IPS-20b (cell line): ENCODE results near the gene CTAGE1.

Source experiments
- H3K27ac ChIP-seq: one replicate; pipeline ENCODE4 v1.5.1; 2013; ENCODE audit warnings: low read length
- H3K27me3 ChIP-seq: 2 replicates; pipeline ENCODE4 v1.6.1; 2013; ENCODE audit warnings: mild to moderate bottlenecking, low read length, inconsistent platforms; ENCODE audit not compliant: insufficient read depth
- H3K36me3 ChIP-seq: 2 replicates; pipeline ENCODE4 v1.6.1; 2013; ENCODE audit warnings: low read depth, mild to moderate bottlenecking, inconsistent platforms, low read length, moderate library complexity; ENCODE audit not compliant: insufficient read depth
- H3K4me1 ChIP-seq: 2 replicates; pipeline ENCODE4 v1.6.1; 2013; ENCODE audit warnings: mild to moderate bottlenecking, control low read depth, inconsistent platforms, low read length, moderate library complexity; ENCODE audit not compliant: insufficient read depth
- H3K4me3 ChIP-seq: 2 replicates; pipeline ENCODE4 v1.5.1; 2013; ENCODE audit warnings: mild to moderate bottlenecking, low read length, inconsistent platforms
- H3K9ac ChIP-seq: 2 replicates; pipeline ENCODE4 v1.6.1; 2013; ENCODE audit warnings: low read depth, mild to moderate bottlenecking, inconsistent platforms, low read length, moderate library complexity
- H3K9me3 ChIP-seq: 2 replicates; pipeline ENCODE4 v1.6.1; 2013; ENCODE audit warnings: mild to moderate bottlenecking, low read depth, low read length, inconsistent platforms; ENCODE audit not compliant: insufficient read depth

CTAGE1 gene

GRCh38 chr18:22417496-22418188 is at the start of gene CTAGE1:
TSS of gene CTAGE1 (minus strand) at chr18:22417915. CDS start at chr18:22417811, 104 bp downstream.
- 0 out of 2 replicates have a peak, but pooled peaks cover 3% of the 10 kb centered on the region for H3K9me3 ChIP-seq
- no peaks in the 10 kb centered on the region for H3K4me1 ChIP-seq
- H3K27me3 ChIP-seq = peaks cover 5% of the 10 kb centered on the region; the same call in 1 of the 2 replicates
- no peak within 1 kb of the TSS for H3K4me3 ChIP-seq
- no peak within 1 kb of the TSS for H3K9ac ChIP-seq
- no peaks in the 10 kb centered on the region for H3K36me3 ChIP-seq
- no peak within 1 kb of the TSS for H3K27ac ChIP-seq

DNA sequence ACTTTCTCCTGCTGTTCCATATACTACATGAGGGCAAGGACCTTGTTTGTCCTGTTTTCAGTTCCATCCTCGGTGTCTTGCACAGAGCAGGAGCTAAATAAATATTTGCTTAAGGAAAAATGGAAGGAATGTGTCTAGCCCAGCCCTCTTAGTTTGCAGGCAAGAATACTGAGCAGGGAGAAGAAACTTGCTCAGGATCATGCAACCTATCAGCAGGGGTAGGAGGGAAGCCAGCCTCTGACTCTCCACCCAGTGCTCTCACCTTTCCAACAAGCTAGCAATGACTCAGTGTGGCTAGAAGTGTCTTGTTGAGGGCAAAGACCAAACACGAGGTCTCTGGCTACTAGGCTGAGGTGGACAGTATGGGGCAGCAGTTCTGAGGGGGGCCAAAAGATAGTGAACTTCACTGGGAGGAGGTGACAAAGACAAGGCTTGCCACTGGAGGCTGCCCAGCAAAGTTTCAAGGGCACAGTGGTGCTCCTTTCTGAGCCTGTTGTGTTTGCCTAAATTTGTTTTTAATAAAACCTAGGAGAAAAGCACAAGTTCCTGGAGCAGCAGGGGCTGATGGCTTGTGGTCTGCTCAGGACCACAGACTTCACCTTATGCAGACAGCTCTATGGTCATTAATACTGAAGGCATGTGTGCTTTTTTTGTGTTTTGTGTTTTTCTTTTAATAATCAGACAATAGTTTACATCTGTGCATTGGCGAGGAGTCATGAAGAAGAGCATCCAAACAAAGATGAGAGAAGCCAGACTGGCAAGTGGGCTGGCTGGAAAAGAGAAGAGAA is 49.1 kb upstream of the CTAGE1 start:
- no peak overlapping the region for H3K4me3 ChIP-seq
- no peaks in the 10 kb centered on the region for H3K9me3 ChIP-seq
- H3K27me3 ChIP-seq = no peaks in the 10 kb centered on the region
- no peak overlapping the region for H3K27ac ChIP-seq
- H3K36me3 ChIP-seq = no peaks in the 10 kb centered on the region
- peaks cover 12% of the 10 kb centered on the region for H3K4me1 ChIP-seq
- no peak overlapping the region for H3K9ac ChIP-seq

- Histone ChIP-seq H3K9ac (no peak overlapping the region), H3K4me1 (peaks cover 12% of the 10 kb centered on the region), H3K9me3 (no peaks in the 10 kb centered on the region), H3K4me3 (no peak overlapping the region), H3K36me3 (no peaks in the 10 kb centered on the region), H3K27ac (no peak overlapping the region), H3K27me3 (no peaks in the 10 kb centered on the region)
These were observed 48.2 kb upstream of the CTAGE1 start for GRCh38 chr18:22465859-22466457.

- Histone ChIP-seq H3K4me1 (no peaks in the 10 kb centered on the region), H3K27me3 (no peaks in the 10 kb centered on the region), H3K9me3 (no peaks in the 10 kb centered on the region), H3K36me3 (no peaks in the 10 kb centered on the region), H3K27ac (no peak overlapping the region), H3K9ac (no peak overlapping the region), H3K4me3 (no peak overlapping the region)
These were observed 45.4 kb upstream of the CTAGE1 start for GRCh38 chr18:22463076-22463475.

DNA sequence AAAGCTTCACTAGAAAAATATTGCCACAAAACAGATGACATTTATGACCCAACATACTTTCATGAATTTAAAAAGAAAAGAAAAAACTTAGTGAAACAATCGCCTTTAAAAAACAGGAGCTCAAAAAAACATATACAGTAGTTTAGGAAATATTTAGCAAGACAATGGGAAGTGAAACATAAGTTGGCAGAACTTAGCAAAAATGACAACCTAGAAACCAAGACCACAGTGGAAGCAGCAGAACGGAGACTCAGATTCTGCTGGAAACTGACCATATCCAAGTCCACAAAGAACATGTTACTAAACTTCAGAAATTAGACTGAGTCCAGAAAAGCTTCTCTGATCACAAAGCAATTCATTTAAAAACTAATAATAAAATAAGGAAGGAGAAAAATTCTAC is 41.8 kb upstream of the CTAGE1 start:
- no peaks in the 10 kb centered on the region for H3K36me3 ChIP-seq
- no peaks in the 10 kb centered on the region for H3K9me3 ChIP-seq
- no peak overlapping the region for H3K4me3 ChIP-seq
- no peaks in the 10 kb centered on the region for H3K4me1 ChIP-seq
- no peaks in the 10 kb centered on the region for H3K27me3 ChIP-seq
- H3K27ac ChIP-seq = no peak overlapping the region
- no peak overlapping the region for H3K9ac ChIP-seq

- Histone ChIP-seq H3K4me1 (no peaks in the 10 kb centered on the region), H3K27ac (no peak overlapping the region), H3K4me3 (no peak overlapping the region), H3K36me3 (no peaks in the 10 kb centered on the region), H3K9ac (no peak overlapping the region), H3K27me3 (no peaks in the 10 kb centered on the region), H3K9me3 (no peaks in the 10 kb centered on the region)
These were observed 39.8 kb upstream of the CTAGE1 start for GRCh38 chr18:22457524-22457923.

DNA sequence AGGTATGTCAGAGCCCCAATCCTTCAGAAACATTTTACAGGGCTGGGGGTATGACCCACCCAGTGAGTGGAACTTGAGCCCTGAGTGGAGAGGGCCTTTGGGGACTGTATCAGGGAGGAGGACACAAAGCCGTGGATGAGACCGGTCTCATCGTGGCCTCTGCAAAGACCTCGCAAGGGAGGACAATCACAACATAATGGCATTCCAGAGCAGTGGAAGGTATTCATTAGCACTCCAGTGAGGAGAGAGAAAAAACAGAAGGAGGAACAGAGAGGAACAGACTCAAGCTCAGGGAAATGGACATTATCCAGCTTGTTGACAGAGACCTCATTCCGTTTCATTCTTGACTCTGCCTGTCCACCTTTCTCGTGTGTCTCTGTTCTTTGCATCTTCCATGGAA is 38.8 kb upstream of the CTAGE1 start:
- no peaks in the 10 kb centered on the region for H3K9me3 ChIP-seq
- no peaks in the 10 kb centered on the region for H3K27me3 ChIP-seq
- H3K4me3 ChIP-seq = no peak overlapping the region
- H3K4me1 ChIP-seq = peaks cover 3% of the 10 kb centered on the region; the same call in 1 of the 2 replicates
- H3K9ac ChIP-seq = no peak overlapping the region
- no peaks in the 10 kb centered on the region for H3K36me3 ChIP-seq
- no peak overlapping the region for H3K27ac ChIP-seq

GRCh38 chr18:22456116-22456480 is 38.4 kb upstream of the CTAGE1 start:
- Histone ChIP-seq H3K27me3 (no peaks in the 10 kb centered on the region), H3K36me3 (no peaks in the 10 kb centered on the region), H3K9me3 (no peaks in the 10 kb centered on the region)

DNA sequence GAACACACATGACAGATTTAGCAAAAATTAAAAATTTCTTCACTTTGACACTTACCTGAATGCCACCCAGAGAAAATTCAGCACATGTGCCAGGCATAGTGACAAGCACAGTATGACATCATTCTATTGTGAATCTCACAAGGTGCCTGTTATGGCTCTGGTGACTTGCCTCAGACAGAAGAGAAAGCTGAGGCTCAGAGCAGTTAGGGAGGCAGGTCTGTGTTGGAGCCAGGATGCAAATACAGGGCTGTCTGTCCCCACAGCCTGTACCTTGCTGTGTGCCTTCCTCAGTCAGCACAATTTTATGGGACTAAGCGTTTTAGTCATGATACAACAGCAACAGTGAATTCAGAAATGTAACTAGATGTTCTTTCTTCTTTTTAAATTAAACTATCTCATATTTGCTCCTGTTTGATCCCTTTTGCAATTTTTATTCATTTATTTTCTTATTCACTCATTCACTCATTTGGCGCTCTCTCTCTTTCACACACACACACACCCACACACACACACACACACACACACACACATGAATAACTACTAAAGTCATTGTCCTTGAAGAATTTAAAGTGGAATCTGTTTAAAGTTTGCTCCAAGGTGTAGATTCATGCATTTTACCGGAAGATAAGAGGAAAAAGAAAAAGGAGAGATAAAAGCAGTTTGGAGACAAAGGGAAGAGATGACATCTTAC is 37.9 kb upstream of the CTAGE1 start:
- Histone ChIP-seq H3K4me3 (no peak overlapping the region), H3K9ac (no peak overlapping the region)

More at GRCh38 chr18:22456116-22456480, 38.4 kb upstream of the CTAGE1 start:
- peaks cover 4% of the 10 kb centered on the region; the same call in 1 of the 2 replicates for H3K4me1 ChIP-seq
- no peak overlapping the region for H3K9ac ChIP-seq
- no peak overlapping the region for H3K27ac ChIP-seq
- H3K4me3 ChIP-seq = no peak overlapping the region

GRCh38 chr18:22453315-22453714 is 35.6 kb upstream of the CTAGE1 start:
- no peak overlapping the region for H3K9ac ChIP-seq
- H3K27me3 ChIP-seq = no peaks in the 10 kb centered on the region
- no peaks in the 10 kb centered on the region for H3K36me3 ChIP-seq
- H3K4me1 ChIP-seq = peaks cover 4% of the 10 kb centered on the region; the same call in 1 of the 2 replicates
- H3K9me3 ChIP-seq = peaks cover 6% of the 10 kb centered on the region
- H3K4me3 ChIP-seq = no peak overlapping the region
- no peak overlapping the region for H3K27ac ChIP-seq

More for the DNA sequence above, 37.9 kb upstream of the CTAGE1 start:
- Histone ChIP-seq H3K9me3 (no peaks in the 10 kb centered on the region), H3K36me3 (no peaks in the 10 kb centered on the region), H3K27ac (no peak overlapping the region), H3K27me3 (no peaks in the 10 kb centered on the region), H3K4me1 (peaks cover 4% of the 10 kb centered on the region; the same call in 1 of the 2 replicates)

- no peaks in the 10 kb centered on the region for H3K27me3 ChIP-seq
- H3K4me3 ChIP-seq = peak overlapping the region; percentile 55; the same call in 1 of the 2 replicates
- H3K27ac ChIP-seq = no peak overlapping the region
- no peaks in the 10 kb centered on the region for H3K36me3 ChIP-seq
- peaks cover 4% of the 10 kb centered on the region; the same call in 1 of the 2 replicates for H3K4me1 ChIP-seq
- no peak overlapping the region for H3K9ac ChIP-seq
- H3K9me3 ChIP-seq = peaks cover 6% of the 10 kb centered on the region
These were observed 34.5 kb upstream of the CTAGE1 start for GRCh38 chr18:22452226-22452668.
